ENCODE results near the gene LPP. TPM values are rescaled to one million over a fixed set of nuclear protein-coding genes. Genes with fewer than 3 reads are reported as not detected.

The LPP gene
- total RNA-seq, 3 donors from 2014 or later: 262 to 816 (median 325) TPM

- Histone ChIP-seq H3K9me3 (no peaks in the 10 kb centered on the region), H3K4me1 (ENCODE audit: low read depth) (no peaks in the 10 kb centered on the region), H3K4me3 (no peak overlapping the region), H3K36me3 (ENCODE audit: low read depth) (no peaks in the 10 kb centered on the region)
- intact Hi-C loops (cut with DNase I, micrococcal nuclease): no loop called here
- ATAC-seq (no peak), DNase-seq (no peak)
- no peak for TF ChIP-seq CTCF (IDR thresholded peaks at IDR 0.05)
Measured at GRCh38 chr3:188798556-188799145, 644.7 kb downstream of the LPP start.

GRCh38 chr3:188801393-188801792 is 647.4 kb downstream of the LPP start:
- Histone ChIP-seq H3K4me3 (no peak overlapping the region), H3K4me1 (ENCODE audit: low read depth) (no peaks in the 10 kb centered on the region), H3K9me3 (peaks cover 3% of the 10 kb centered on the region), H3K36me3 (ENCODE audit: low read depth) (no peaks in the 10 kb centered on the region)
- TF ChIP-seq CTCF (IDR thresholded peaks at IDR 0.05): no peak
- no peak for ATAC-seq
- intact Hi-C loops (cut with DNase I, micrococcal nuclease): no loop called here
- no peak for DNase-seq

DNA sequence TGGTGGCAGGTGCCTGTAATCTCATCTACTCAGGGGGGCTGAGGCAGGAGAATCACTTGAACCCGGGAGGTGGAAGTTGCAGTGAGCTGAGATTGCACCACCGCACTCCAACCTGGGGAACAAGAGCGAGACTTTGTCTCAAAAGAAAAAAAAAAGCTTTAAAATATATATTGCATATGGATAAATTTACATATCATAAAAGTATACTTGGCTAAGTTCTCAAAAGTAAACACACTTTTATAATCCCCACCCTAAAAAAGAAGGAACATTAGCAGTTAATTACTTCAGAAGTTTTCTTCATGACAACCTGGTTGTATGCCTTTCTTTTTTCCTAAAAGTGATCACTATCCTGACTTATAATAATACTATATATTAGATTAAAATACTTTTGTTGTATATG is 648.7 kb downstream of the LPP start:
- DNase-seq (no peak), ATAC-seq (peak; percentile 60)
- no peaks in the 10 kb centered on the region for H3K4me1 ChIP-seq (ENCODE audit: low read depth)
- no peak overlapping the region for H3K4me3 ChIP-seq
- TF ChIP-seq CTCF (IDR thresholded peaks at IDR 0.05): no peak
- peaks cover 15% of the 10 kb centered on the region for H3K9me3 ChIP-seq
- intact Hi-C loops (cut with DNase I, micrococcal nuclease): no loop called here
- no peaks in the 10 kb centered on the region for H3K36me3 ChIP-seq (ENCODE audit: low read depth)

GRCh38 chr3:188807006-188807405 is 653.0 kb downstream of the LPP start:
- ATAC-seq (no peak), DNase-seq (no peak)
- intact Hi-C loops (cut with DNase I, micrococcal nuclease): no loop called here
- no peaks in the 10 kb centered on the region for H3K4me1 ChIP-seq (ENCODE audit: low read depth)
- TF ChIP-seq CTCF (IDR thresholded peaks at IDR 0.05): no peak
- H3K9me3 ChIP-seq: peaks cover 28% of the 10 kb centered on the region
- H3K36me3 ChIP-seq (ENCODE audit: low read depth): no peaks in the 10 kb centered on the region
- H3K4me3 ChIP-seq: no peak overlapping the region

DNA sequence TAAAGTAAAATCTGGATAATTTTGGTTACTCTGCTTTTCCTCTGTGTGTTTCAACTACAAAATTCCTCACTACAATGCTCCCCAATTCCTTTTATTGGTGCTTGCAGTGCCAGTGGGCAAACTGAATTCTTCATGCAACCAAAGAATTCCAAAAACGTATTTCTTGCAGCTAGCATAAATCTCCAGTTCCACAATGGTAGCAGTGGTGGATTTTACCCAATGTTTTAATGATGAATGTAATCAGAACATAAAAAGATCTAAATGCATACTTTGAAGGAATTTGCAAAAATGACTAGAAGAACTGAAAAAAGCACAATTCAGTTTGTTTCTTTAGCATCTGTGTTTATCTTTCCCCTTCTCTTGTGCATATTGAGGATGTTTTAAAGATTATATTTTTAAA is 658.2 kb downstream of the LPP start:
- intact Hi-C loops (cut with DNase I, micrococcal nuclease): no loop called here
- DNase-seq: no peak
- H3K4me3 ChIP-seq: no peak overlapping the region
- TF ChIP-seq CTCF (IDR thresholded peaks at IDR 0.05): no peak
- peaks cover 2% of the 10 kb centered on the region for H3K4me1 ChIP-seq (ENCODE audit: low read depth)
- ATAC-seq: no peak
- H3K9me3 ChIP-seq: peaks cover 17% of the 10 kb centered on the region
- H3K36me3 ChIP-seq (ENCODE audit: low read depth): no peaks in the 10 kb centered on the region

DNA sequence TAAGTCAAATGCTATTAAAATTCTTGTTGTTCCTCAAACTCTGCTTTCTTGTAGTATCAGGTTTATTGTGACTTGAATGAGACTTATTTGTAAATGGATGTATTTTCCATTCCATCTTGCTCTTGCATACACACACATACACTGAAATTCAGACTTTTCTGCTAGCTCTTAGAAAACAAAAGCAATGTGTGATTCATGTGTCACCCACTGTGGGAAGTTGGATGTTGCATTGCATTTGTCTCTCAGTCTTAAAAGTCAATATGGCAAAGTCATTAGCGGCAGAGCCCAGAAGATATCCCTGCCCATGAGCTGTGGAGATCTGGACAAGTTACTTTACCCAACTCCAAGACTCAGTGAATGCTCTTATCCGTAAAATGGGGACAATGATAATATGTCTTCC is 660.6 kb downstream of the LPP start:
- no peak for DNase-seq
- no peak for TF ChIP-seq CTCF (IDR thresholded peaks at IDR 0.05)
- Histone ChIP-seq H3K9me3 (no peaks in the 10 kb centered on the region), H3K4me1 (ENCODE audit: low read depth) (peaks cover 3% of the 10 kb centered on the region), H3K36me3 (ENCODE audit: low read depth) (no peaks in the 10 kb centered on the region), H3K4me3 (no peak overlapping the region)
- intact Hi-C loops (cut with DNase I, micrococcal nuclease): no loop called here
- no peak for ATAC-seq
